IPS DF 4.7 (cell line): ENCODE results near the gene ARMS2.

Source experiments
- DNase-seq: peaks from one replicate; pipeline ENCODE4 v3.0.0-alpha.2; 2013; ENCODE audit warnings: low spot score; ENCODE audit errors: extremely low read depth

ARMS2 gene

DNA sequence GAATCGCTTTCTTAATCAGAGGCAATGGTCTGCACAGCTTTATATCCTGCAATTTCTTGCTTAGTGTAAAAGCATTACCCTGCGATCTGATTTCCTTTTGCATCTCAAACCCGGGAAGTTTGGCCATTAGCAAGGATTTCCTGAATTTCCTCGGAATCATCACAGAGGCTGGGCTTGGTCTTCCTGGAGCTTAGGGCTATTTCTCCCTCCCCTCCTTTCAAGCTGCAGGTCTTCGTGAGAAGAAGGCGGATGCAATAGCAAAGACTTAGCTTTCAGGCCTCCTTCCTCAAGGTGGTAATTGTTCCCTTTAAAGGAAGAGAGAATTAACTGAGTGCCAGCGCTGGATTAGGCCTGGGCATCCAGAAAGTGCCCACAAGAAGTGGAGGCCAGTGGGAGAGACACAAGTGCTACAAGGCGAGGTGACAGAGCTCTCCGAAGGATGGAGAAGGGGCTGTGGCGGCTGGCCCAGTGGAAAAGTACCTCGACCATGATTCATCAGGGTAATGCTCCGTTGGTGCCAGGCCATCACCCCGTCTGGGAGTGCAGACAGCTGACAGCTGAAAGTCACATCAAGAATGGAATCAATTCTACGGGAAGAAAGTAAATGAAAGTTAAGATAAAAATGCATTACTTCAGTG, 4.0 kb upstream of the ARMS2 start:
- DNase-seq: no peak

DNA sequence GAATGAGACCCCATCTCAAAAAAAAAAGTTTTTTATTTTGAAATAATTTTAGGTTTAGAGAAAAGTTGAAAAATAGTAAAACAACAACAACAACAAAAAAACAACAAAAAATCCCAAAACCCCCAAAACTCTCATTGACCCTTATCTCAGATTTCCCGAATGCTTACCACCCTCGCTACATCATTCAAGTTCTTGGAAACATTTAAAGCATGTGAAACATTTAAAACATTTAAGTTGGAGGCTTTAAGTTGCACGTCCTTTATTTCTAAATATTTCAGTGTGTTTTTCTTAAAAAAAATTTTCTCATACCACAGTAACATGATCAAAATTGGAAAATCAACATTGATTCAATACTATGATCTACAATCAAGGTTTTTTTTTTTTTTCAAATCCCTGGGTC, 382 bp upstream of the ARMS2 start:
- DNase-seq: no peak

DNA sequence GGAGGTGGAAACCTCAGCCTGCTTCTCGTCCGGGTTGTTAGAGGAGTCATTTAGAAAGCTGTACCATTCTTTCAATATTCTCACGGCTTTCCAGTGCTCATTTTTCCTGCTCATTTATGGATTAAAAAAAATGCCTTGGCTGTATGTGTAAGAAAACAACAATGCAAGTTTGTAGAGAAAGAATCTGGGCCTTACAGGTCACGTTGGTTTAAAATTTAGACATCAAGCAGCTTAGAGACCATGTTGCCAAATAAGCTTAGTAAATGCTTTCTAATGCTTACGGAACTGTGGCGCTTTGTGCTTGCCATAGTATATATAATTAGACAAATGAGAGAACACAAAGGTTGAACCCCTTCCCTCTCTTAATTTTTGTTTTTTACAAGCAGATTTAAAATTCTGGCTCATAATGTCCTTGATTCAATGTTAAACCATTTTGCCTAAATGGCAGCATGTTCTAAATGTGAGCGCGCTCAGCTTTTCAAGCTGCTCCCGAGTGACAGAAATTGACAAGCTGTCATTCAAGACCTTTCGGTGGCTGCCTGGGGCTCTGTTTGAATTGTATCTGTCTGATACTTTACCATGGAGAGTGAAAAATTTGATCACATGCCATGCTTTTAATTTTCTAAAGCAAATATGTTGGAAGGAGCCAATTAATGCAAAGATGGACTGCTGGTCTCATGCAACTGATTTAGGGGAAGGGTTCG, 1.1 kb downstream of the ARMS2 start:
- no peak for DNase-seq

DNA sequence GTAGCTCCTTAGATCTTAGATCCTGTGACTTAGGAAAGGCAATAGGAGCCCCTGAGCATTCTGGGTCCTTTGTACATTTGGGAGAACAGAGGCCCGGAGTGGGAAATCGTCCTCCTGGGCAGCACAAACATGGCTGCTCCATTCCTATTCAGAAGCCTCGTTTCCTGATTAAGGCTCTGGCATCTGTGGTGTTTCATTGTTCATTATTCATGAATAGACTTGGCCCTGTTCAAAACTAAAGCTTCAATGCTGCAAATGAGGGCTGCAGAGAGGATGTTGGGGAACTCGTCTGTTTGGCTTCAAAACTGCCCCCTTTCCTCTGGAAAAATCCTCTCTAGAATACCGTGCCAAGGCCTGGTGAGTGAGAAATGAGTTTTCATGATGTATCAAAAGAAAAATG, 3.5 kb downstream of the ARMS2 start:
- DNase-seq: no peak

DNA sequence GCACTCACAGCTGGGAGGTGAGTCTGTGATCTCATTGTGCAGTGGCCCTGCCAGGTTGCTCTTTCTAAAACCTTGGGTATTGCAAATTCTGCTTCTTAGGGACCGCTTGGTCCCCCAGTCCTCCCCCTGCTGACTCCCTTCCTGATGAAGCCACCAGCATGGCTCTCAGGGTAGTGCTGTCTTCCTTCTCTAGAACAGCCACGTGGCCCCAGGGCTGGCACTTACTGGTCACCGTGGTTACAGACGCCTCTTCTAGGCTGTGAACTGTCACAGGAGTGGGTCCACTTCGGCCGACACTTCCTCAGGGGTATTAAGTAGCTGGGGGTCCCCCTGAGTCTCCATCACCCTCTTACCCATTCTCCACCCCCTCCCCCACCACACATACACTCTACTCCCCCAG, 4.2 kb downstream of the ARMS2 start:
- no peak for DNase-seq

DNA sequence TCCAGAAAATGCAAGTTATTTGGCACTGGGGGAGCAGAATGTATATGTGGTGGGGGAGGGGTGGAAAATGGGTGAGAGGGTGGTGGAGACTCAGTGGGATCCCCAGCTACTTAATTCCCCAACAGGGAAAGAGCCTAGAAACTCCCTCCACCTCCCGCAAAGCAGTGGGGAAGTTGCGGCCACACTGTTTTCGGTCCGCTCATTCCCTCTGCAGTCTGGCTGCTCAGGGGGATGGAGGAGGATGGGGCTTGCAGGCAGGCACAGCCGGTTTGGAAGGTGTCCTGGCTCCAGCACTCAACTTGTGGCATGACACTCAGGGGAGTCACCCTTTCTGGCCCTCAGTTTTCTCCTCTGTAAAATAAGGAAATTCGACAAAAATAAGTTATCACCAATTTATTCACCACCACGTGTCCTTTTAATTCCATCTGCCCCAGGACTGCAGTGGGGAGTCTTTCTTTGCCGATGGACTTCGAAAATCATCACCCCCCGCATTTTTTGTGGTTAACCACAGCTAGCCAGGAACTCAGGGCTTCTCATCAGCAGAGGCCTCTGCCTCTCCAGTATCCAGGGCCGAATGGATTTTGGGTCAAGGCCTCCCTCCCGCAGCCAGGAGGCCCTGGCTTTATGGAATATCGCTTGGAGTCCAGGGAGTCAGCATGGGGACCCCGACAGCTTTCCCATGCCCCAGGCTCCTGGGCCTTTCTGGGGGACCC, 5.3 kb downstream of the ARMS2 start:
- DNase-seq: no peak

DNA sequence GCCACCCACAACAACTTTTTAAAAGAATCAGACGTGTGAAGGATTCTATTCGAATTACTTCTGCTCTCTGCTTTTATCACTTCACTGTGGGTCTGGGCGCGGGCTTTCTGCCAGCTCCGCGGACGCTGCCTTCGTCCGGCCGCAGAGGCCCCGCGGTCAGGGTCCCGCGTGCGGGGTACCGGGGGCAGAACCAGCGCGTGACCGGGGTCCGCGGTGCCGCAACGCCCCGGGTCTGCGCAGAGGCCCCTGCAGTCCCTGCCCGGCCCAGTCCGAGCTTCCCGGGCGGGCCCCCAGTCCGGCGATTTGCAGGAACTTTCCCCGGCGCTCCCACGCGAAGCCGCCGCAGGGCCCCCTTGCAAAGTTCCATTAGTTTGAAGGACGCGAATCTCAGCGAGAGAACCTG, 6.4 kb downstream of the ARMS2 start:
- DNase-seq: no peak

DNA sequence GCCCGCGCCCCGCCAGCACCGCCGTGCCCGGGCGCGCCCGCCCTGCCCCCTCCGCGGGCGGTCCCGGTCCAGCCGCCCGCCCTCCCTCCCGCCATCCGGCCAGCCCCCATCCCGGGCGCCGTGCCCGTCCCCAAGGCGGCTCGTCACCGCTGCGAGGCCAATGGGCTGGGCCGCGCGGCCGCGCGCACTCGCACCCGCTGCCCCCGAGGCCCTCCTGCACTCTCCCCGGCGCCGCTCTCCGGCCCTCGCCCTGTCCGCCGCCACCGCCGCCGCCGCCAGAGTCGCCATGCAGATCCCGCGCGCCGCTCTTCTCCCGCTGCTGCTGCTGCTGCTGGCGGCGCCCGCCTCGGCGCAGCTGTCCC, 6.9 kb downstream of the ARMS2 start, which contains the start of gene HTRA1:
HTRA1 (plus strand) TSS at position 187 of the 362 bp plus-strand sequence; CDS start at position 287, 100 bp downstream.
- DNase-seq: no peak

DNA sequence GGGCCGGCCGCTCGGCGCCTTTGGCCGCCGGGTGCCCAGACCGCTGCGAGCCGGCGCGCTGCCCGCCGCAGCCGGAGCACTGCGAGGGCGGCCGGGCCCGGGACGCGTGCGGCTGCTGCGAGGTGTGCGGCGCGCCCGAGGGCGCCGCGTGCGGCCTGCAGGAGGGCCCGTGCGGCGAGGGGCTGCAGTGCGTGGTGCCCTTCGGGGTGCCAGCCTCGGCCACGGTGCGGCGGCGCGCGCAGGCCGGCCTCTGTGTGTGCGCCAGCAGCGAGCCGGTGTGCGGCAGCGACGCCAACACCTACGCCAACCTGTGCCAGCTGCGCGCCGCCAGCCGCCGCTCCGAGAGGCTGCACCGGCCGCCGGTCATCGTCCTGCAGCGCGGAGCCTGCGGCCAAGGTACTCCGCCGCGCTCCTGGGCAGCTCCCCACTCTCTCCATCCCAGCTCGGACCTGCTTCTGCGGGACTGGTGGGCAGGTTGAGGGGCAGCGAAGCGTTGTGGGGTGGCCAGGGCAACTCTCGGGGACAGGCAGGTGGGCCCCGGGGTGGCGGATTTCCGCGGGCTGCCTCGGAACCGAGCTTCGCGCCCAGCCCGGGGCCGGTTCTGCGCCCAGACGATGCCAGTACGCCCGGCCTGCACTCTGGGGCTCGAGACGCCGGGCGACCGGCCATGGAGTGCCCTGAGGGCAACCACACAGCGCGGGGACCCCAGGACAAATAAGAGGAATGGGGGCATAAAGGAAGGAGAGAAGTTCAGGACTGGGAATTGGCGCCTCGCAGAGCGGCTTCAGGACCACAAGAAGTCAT, 7.5 kb downstream of the ARMS2 start:
- DNase-seq: no peak

DNA sequence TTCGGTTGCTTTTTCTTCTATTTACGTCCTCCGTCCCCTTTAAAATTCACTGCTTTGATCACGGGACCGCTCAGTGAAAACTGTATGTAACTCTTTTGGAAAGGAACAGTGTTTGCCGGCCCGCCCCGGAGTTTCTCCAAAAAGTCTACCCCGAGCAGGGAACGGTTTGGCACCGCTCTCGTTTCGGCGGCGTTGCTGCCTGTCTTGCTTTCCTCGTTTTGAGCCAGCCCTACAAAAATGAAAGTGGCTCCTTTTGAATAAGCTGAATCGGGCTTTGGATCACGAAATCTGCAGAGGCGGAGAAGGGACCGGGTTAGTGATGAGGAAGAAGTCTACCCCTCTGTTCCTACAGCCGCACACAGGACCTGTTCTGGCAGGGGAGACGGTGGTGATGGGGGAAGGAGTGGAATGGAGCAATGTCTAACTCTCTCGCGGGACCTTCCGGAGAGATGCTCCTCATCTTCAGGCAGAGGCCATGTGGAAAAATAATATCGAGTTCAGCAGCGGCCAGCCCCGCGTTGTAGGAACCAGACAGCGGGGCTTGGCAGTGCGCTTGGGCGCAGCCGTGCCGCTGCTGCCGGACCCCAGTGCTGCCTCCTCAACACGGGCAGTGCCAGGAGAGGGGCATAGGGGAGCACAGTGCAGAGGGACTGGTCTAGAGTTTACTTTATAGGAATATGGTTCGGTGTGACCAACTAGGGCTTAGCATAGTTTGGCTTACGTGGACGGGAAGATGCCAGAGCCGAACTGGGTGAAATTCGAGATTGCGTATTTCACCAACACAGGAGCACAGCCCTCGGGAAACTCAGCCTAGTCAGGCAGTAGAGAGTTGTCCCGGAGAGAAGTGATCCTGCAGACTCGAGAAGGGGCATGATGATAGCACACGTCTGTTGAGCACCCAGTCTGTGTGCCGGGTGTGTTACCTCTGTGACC, 8.3 kb downstream of the ARMS2 start:
- DNase-seq: no peak

DNA sequence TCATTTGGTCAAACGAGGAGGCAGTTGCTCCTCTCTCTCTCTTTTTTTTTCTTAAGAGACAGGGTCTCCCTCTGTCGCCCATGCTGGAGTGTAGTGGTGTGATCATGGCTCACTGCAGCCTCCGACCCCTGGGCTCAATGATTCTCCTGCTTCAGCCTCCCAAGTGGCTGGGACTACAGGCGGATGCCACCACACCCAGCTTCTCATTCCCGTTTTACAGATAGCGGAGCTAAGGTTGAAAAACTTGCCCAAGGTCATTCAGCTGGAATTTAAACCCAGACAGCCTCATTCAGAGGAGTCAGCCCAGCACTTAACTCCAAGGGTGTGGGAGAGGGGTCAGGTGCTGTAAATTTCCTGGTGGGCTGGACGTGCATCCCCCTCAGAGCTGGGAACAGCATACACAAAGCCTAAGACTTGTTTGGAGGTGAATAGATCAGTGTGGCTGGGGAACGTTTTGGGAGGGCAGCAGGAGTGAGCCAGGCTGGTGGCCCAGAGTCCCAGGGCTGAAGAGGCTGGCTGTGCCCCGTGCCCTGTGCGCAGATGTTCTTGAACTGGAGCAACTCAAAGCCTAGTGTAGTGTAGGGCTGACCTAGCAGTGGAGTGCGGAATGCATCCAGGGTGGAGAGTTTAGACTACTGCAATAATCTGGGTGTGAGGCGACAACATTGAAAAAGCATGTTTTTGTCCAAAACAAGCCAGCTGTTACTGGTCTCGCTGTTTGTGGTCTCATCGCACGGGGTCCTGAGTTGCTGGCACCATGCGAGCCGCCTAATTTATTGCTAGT, 9.2 kb downstream of the ARMS2 start:
- no peak for DNase-seq

DNA sequence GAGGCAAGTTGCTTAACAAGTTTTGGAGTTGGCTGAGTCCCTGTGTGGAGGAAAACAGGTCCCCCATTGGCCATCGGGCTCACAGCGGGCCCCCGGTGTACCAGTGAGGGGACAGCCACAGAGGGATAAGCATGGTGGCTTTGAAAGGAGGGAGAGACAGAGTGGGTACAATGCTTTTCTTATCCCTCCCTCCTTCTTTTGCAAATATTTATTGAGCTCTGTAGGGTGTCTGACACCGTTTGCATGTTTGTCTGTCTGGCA, 9.7 kb downstream of the ARMS2 start:
- no peak for DNase-seq

DNA sequence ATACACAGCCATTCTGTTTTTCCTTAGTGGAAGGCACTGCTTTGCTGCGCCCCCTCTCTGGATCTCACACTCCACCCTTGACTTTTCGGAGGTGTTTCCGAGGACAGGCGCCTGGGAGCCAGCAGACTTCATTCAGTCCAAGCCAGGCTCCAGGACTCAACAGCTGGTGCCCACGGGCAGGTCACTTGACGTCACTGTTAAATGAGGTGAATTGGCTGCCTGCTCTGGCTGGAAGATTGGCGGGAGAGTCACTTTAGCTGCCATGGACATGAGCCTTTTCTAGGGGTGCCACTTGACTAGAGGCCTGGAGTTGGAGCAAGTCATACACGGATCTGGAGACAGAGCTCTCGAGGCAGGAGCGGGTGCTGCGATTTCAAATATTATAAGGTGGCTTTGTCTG, 10.1 kb downstream of the ARMS2 start:
- no peak for DNase-seq

DNA sequence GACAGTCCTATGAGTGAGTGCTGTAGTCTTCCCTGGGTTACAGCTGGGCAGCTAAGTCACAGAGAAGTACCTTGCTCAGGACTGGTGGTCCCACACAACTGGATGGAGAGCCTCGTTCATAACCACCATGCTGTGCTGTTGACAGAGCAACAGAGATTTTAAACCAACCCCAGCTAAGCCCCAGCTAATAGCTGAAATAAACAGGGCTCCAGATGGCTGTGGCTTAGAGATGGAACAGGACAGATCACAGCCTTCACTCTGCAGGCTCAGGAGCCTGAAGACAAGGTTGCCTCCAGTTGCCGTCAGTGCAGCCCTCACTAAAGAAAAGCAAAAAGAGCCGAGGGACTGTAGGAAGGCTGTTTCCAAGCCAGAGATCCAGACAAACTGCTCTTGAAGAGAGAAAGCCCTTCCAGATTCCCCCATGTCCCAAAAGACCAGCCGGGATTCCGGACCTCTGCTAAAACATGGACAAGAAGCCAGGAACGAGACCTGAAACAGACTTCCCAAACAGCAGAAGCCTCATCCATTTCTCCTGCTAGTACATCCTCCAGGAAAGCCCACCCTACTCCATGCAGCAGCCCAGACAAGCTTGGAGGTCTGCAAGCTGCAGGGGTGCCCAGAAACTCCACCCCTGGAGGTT, 11.1 kb downstream of the ARMS2 start:
- no peak for DNase-seq

DNA sequence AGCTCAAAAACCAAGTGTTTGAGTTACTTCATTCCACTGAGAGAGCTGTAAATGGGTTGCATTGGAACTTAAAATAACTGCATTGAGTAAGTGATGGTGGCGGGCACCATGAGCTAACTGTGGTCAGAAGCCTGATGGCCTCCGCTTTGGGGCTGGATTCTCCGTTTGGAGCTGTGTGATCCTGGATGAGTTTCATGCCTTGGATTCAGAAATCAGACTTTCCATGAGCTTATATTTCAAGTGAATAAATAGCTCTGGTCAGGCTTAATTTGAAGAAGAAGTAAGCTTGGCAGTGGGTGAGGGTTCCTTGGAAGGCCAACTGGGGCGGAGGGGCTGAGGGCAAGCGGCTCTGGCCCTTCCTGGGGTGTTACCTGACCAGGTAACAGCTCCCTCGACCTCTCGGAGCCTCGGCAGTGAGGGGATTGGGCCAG, 12.5 kb downstream of the ARMS2 start:
- DNase-seq: no peak

DNA sequence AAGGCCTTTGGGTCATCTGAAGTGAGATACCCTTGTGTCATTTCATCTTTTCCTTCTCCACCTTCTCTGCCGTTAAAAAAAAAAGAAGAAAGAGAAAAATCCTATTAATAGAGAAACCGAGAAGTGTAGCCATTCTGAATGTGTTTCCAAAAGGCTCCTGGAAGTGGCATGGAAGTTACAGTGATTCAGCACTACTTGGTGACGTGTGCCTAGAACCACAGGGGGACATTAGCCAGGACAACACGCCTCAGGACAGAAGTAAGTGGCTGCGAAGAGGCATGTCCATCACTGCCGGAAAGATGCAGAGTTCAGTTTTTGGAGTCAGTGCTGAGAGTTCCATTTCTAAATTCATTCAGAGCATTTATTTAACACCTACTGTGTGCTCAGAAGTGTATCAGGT, 13.2 kb downstream of the ARMS2 start:
- DNase-seq: no peak

DNA sequence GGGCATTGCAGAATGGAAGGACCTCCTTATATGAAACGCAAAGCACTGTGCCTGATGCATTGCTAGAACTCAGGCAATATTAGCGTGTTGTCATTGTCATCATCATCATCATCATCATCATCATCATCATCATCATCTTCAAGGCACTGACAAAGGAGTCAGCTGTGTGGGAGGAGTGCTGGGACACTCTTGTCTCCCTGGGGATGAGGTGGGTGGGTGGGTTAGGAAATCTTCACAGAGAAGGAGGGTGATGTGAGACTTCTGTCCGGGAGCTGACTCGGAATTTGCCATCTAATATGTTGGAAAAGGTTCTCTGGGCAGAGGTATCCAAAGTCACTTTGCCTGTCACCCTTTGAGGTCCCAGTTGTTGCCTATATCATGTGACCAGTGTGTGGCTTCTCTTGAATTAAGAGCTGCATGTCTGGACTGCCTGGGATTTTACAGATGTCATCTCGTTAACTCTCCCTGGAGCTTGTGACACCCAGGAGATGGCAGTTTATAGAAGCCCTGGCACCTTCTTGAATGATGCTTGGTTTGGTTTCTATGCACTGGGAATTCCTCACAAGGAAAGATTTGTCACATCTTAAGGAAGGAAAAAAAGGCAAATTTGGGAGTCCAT, 14.0 kb downstream of the ARMS2 start:
- DNase-seq: no peak

DNA sequence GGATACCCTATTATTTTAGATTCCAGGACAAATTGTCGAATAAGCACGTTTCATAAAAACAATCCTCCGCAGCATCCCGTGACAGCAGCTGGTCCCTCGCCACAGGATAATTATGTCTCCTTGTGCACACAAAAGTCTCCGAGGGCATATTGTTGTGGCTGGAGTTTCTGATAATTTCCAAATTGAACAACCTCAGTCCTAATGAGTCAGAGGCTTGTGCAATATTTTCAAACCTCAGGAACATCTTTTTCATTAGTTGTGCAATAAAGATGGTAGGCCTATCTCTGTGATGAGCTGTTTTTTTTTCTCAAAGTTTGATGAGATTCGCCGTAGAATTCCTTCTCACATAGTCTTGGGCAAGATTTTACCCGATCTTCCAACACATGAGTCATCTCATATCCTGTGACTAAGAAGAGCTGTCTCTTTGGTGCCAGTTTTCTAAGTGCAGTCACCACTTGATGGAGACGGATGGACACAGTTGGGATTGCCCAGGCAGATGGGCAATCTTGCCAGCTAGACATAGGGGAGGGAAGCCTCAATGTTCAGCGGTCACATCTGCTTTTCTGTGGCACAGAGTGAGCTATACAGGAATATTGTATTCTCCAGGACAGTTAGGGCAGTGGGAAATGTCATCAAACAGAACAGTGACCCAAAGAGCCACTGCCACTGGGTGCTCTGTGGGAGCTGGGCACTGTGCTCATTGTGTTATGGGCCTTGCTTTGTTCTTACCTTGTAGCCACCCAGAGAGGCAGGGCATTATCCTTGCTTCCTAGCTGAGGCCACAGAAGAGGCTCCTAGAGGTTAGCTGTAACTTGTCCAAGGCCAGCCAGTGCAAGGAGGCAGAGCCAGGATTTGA, 14.7 kb downstream of the ARMS2 start:
- no peak for DNase-seq
